ENCODE measurements around the gene ERICH2. TPM values are rescaled to one million over a fixed set of nuclear protein-coding genes. Genes with fewer than 3 reads are reported as not detected.

ERICH2 gene
- total RNA-seq, 1 donor from 2014 or later = not detected

DNA sequence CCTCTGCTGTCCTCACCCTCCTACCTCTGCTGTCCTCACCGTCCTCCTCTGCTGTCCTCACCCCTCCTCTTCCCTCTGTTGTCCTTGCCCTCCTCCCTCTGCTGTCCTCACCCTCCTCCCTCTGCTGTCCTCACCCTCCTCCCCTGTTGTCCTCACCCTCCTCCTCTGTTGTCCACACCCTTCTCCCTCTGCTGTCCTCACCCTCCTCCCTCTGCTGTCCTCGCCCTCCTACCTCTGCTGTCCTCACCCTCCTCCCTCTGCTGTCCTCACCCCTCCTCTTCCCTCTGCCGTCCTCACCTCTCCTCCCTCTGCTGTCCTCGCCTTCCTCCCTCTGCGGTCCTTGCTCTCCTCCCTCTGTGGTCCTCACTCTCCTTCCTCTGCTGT is 58.3 kb downstream of the ERICH2 start:
- H3K4me3 ChIP-seq = no peak overlapping the region
- no peaks in the 10 kb centered on the region for H3K36me3 ChIP-seq
- H3K27me3 ChIP-seq = no peaks in the 10 kb centered on the region
- no peak for DNase-seq (ENCODE audit: low spot score in 2 of 2)
- peaks cover 2 to 5% of the 10 kb centered on the region in 2 donors for H3K4me1 ChIP-seq
- intact Hi-C loops (cut with DNase I) = no loop called here
- no peaks in the 10 kb centered on the region for H3K9me3 ChIP-seq
- TF ChIP-seq, protein P1, sequence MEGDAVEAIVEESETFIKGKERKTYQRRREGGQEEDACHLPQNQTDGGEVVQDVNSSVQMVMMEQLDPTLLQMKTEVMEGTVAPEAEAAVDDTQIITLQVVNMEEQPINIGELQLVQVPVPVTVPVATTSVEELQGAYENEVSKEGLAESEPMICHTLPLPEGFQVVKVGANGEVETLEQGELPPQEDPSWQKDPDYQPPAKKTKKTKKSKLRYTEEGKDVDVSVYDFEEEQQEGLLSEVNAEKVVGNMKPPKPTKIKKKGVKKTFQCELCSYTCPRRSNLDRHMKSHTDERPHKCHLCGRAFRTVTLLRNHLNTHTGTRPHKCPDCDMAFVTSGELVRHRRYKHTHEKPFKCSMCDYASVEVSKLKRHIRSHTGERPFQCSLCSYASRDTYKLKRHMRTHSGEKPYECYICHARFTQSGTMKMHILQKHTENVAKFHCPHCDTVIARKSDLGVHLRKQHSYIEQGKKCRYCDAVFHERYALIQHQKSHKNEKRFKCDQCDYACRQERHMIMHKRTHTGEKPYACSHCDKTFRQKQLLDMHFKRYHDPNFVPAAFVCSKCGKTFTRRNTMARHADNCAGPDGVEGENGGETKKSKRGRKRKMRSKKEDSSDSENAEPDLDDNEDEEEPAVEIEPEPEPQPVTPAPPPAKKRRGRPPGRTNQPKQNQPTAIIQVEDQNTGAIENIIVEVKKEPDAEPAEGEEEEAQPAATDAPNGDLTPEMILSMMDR (IDR thresholded peaks at IDR 0.05) = no peak
- H3K27ac ChIP-seq = no peak overlapping the region

DNA sequence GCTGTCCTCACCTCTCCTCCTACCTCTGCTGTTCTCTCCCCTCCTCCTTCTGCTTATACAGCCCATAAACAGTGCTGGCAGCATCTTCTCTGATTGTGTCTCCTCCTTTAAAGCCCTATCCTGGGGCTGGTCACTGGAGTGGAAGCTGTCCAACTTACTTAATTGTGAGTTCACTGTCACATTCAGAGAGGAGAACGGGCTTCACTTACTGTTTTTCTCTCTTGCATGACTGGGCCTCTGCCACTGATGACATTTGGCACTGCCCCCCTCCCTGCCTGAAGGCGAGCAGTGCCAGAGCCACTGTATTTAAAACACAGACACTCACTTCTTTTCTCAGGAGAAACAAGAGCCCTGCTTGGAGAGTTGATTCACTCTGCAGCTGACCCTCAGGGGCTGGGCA is 58.9 kb downstream of the ERICH2 start:
- Histone ChIP-seq H3K27me3 (no peaks in the 10 kb centered on the region), H3K9me3 (no peaks in the 10 kb centered on the region), H3K4me3 (no peak overlapping the region), H3K4me1 (peaks cover 0 to under 1% of the 10 kb centered on the region in 2 donors), H3K27ac (no peak overlapping the region), H3K36me3 (no peaks in the 10 kb centered on the region)
- no peak for DNase-seq (ENCODE audit: low spot score in 2 of 2)
- intact Hi-C loops (cut with DNase I) = no loop called here
- TF ChIP-seq, protein P1 (IDR thresholded peaks at IDR 0.05) = no peak

DNA sequence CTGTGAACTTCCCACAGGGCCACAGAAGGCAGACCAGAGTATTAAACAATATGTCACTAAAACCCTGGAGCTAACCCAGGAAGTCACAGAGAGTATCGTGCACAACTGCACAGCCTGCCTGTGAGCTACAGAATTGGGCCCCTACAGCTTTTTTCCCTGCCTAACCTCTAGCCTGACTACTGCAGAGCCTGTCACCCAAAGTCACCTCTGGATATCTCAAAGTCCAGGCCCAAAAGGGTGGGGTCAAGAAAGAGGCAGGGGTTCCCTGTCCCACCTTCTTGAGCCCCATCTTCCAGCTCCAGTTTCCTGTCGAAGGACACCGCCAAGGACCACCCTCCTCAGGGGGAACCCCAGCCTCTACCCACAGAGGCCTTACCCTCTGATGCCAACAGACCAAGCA is 60.0 kb downstream of the ERICH2 start:
- Histone ChIP-seq H3K4me1 (no peaks in the 10 kb centered on the region), H3K9me3 (no peaks in the 10 kb centered on the region), H3K27me3 (no peaks in the 10 kb centered on the region), H3K27ac (no peak overlapping the region), H3K4me3 (no peak overlapping the region), H3K36me3 (no peaks in the 10 kb centered on the region)
- no peak for DNase-seq (ENCODE audit: low spot score in 2 of 2)
- intact Hi-C loops (cut with DNase I) = no loop called here
- TF ChIP-seq, protein P1 (IDR thresholded peaks at IDR 0.05) = no peak

DNA sequence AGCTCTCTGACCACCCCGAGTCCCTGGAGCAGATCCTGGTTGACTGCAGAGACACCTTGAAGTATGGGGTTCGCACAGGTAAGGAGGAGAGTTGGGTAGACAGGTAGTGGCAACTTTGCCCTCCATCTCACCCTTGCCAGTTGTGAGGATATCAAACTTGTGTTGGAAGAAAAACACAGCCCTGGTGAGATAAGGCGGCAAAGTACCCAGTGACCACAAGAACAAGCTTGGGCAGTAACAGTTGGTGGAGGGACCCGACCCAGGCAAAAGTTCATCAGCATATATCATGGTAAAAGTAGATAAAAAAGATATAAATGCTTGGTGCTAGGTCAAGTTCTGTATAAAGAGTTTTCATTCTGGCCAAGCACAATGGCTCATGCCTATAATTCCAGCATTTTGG is 60.9 kb downstream of the ERICH2 start:
- DNase-seq (ENCODE audit: low spot score in 2 of 2) = no peak
- no peak overlapping the region for H3K4me3 ChIP-seq
- TF ChIP-seq, protein P1 (IDR thresholded peaks at IDR 0.05) = no peak
- no peak overlapping the region for H3K27ac ChIP-seq
- no peaks in the 10 kb centered on the region for H3K36me3 ChIP-seq
- H3K9me3 ChIP-seq = no peaks in the 10 kb centered on the region
- H3K27me3 ChIP-seq = no peaks in the 10 kb centered on the region
- no peaks in the 10 kb centered on the region for H3K4me1 ChIP-seq
- intact Hi-C loops (cut with DNase I) = no loop called here

DNA sequence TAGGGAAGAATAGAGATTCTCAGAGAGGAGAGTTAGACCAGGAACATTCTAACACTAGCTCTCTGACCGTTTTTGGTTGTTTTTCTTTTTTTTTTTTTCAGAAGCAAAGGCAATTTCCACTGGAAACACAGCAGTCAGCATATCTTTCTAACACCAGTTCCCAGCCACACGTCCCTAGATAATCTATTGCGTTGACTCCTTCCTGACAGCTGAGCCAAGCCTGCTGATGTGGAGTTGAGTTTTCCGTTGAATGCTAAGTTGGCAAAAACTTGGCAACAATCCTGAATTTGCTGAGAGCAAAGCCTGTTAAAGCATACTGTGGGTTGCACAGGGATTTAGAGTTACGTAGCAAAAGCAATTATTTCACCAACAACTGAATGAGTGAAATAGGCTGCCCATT is 65.8 kb downstream of the ERICH2 start:
- TF ChIP-seq, protein P1 (IDR thresholded peaks at IDR 0.05) = no peak
- Histone ChIP-seq H3K9me3 (no peaks in the 10 kb centered on the region), H3K27me3 (no peaks in the 10 kb centered on the region), H3K27ac (no peak overlapping the region), H3K36me3 (no peaks in the 10 kb centered on the region), H3K4me1 (no peaks in the 10 kb centered on the region), H3K4me3 (no peak overlapping the region)
- no peak for DNase-seq (ENCODE audit: low spot score in 2 of 2)
- intact Hi-C loops (cut with DNase I) = no loop called here

DNA sequence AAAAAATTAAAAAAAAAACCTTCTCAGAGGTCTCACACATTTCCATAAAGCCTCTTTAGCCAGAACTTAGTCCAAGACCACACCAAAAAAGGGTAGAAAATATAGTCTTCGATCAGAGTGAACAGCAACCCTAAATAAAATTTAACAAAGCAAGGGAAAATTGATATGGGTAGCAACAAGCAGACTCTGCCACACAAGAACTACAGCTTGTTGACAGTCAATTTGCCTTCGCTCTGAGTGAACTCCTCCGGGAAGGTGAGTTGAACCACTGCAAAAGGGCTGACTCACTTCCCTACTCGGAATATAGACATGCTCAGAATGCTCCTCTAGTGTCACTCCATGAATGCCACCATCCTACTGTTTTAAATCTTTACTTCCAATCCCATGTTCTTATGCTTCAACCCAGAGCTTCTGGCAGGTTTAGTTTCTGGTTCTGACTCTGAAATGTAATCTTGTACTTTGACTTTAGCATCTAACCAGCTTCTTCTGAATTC is 70.6 kb downstream of the ERICH2 start:
- H3K27ac ChIP-seq = no peak overlapping the region
- no peaks in the 10 kb centered on the region for H3K36me3 ChIP-seq
- TF ChIP-seq, protein P1 (IDR thresholded peaks at IDR 0.05) = no peak
- no peak overlapping the region for H3K4me3 ChIP-seq
- H3K27me3 ChIP-seq = no peaks in the 10 kb centered on the region
- H3K9me3 ChIP-seq = no peaks in the 10 kb centered on the region
- intact Hi-C loops (cut with DNase I) = no loop called here
- no peaks in the 10 kb centered on the region for H3K4me1 ChIP-seq
- no peak for DNase-seq (ENCODE audit: low spot score in 2 of 2)

Measured in ascending aorta (tissue), 2 donors.